Stomach smooth muscle (tissue), 2 donors: ENCODE measurements around the gene HS3ST2.

Source experiments
- H3K27ac ChIP-seq: one replicate; pipeline ENCODE4 v1.7.0; 2013; ENCODE audit warnings: mild to moderate bottlenecking, low read length, inconsistent platforms
- H3K27me3 ChIP-seq, 2 donors: one replicate each; pipeline ENCODE4 v1.7.0; 2013; ENCODE audit warnings: low read length in 2 of 2; ENCODE audit not compliant: insufficient read depth in 2 of 2, control insufficient read depth in 1 of 2
- H3K36me3 ChIP-seq, 2 donors: one replicate each; pipeline ENCODE4 v1.7.0; 2013; ENCODE audit warnings: low read length in 2 of 2; ENCODE audit not compliant: control insufficient read depth in 2 of 2, insufficient read depth in 2 of 2
- H3K4me1 ChIP-seq: one replicate; pipeline ENCODE4 v1.7.0; 2013; ENCODE audit warnings: low read length; ENCODE audit not compliant: control insufficient read depth, insufficient read depth
- H3K4me3 ChIP-seq, 2 donors: one replicate each; pipeline ENCODE4 v1.7.0; 2013; ENCODE audit warnings: low read length in 2 of 2
- H3K9ac ChIP-seq, 2 donors: one replicate each; pipeline ENCODE4 v1.7.0; 2013; ENCODE audit warnings: low read length in 2 of 2, mild to moderate bottlenecking in 1 of 2
- H3K9me3 ChIP-seq, 2 donors: one replicate each; pipeline ENCODE4 v1.7.0; 2013; ENCODE audit warnings: low read length in 2 of 2; ENCODE audit not compliant: control insufficient read depth in 2 of 2
- donor health status: healthy.
- donor health status: Pancreatic carcinoma.

The HS3ST2 gene

GRCh38 chr16:22874394-22874793 is 60.4 kb downstream of the HS3ST2 start:
- Histone ChIP-seq H3K36me3 (no peaks in the 10 kb centered on the region), H3K4me1 (no peaks in the 10 kb centered on the region), H3K4me3 (no peak overlapping the region), H3K9me3 (peaks cover 0 to 9% of the 10 kb centered on the region in 2 donors), H3K27ac (no peak overlapping the region), H3K9ac (no peak overlapping the region), H3K27me3 (peaks cover 3 to 17% of the 10 kb centered on the region in 2 donors)

GRCh38 chr16:22878955-22879354 is 65.0 kb downstream of the HS3ST2 start:
- H3K4me1 ChIP-seq = no peaks in the 10 kb centered on the region
- H3K4me3 ChIP-seq = no peak overlapping the region
- H3K27me3 ChIP-seq = peaks cover 3 to 17% of the 10 kb centered on the region in 2 donors
- no peaks in the 10 kb centered on the region for H3K36me3 ChIP-seq
- no peak overlapping the region for H3K27ac ChIP-seq
- H3K9ac ChIP-seq = no peak overlapping the region
- peaks cover 0 to 9% of the 10 kb centered on the region in 2 donors for H3K9me3 ChIP-seq

- peaks cover 0 to 9% of the 10 kb centered on the region in 2 donors for H3K9me3 ChIP-seq
- no peaks in the 10 kb centered on the region for H3K36me3 ChIP-seq
- no peak overlapping the region for H3K4me3 ChIP-seq
- H3K27ac ChIP-seq = no peak overlapping the region
- peaks cover 3 to 17% of the 10 kb centered on the region in 2 donors for H3K27me3 ChIP-seq
- no peak overlapping the region for H3K9ac ChIP-seq
- H3K4me1 ChIP-seq = no peaks in the 10 kb centered on the region
Observed at GRCh38 chr16:22879466-22879865, 65.5 kb downstream of the HS3ST2 start.

GRCh38 chr16:22882981-22883380 is 69.0 kb downstream of the HS3ST2 start:
- H3K4me3 ChIP-seq = no peak overlapping the region
- H3K27me3 ChIP-seq = peaks cover 3 to 9% of the 10 kb centered on the region in 2 donors
- no peak overlapping the region for H3K27ac ChIP-seq
- no peaks in the 10 kb centered on the region for H3K36me3 ChIP-seq
- no peaks in the 10 kb centered on the region for H3K4me1 ChIP-seq
- H3K9ac ChIP-seq = no peak overlapping the region
- no peaks in the 10 kb centered on the region for H3K9me3 ChIP-seq

- H3K4me1 ChIP-seq = no peaks in the 10 kb centered on the region
- H3K27me3 ChIP-seq = no peaks in the 10 kb centered on the region
- no peak overlapping the region for H3K9ac ChIP-seq
- no peak overlapping the region for H3K4me3 ChIP-seq
- no peak overlapping the region for H3K27ac ChIP-seq
- no peaks in the 10 kb centered on the region for H3K36me3 ChIP-seq
- no peaks in the 10 kb centered on the region for H3K9me3 ChIP-seq
Observed at GRCh38 chr16:22885951-22886350, 72.0 kb downstream of the HS3ST2 start.

GRCh38 chr16:22886927-22887326 is 73.0 kb downstream of the HS3ST2 start:
- H3K9me3 ChIP-seq = no peaks in the 10 kb centered on the region
- no peaks in the 10 kb centered on the region for H3K36me3 ChIP-seq
- no peaks in the 10 kb centered on the region for H3K4me1 ChIP-seq
- H3K9ac ChIP-seq = no peak overlapping the region
- H3K27me3 ChIP-seq = no peaks in the 10 kb centered on the region
- no peak overlapping the region for H3K4me3 ChIP-seq
- no peak overlapping the region for H3K27ac ChIP-seq

GRCh38 chr16:22887445-22887844 is 73.5 kb downstream of the HS3ST2 start:
- no peak overlapping the region for H3K27ac ChIP-seq
- H3K4me1 ChIP-seq = no peaks in the 10 kb centered on the region
- no peak overlapping the region for H3K9ac ChIP-seq
- no peaks in the 10 kb centered on the region for H3K9me3 ChIP-seq
- no peaks in the 10 kb centered on the region for H3K36me3 ChIP-seq
- no peaks in the 10 kb centered on the region for H3K27me3 ChIP-seq
- H3K4me3 ChIP-seq = no peak overlapping the region

- Histone ChIP-seq H3K36me3 (no peaks in the 10 kb centered on the region), H3K4me1 (no peaks in the 10 kb centered on the region), H3K9me3 (no peaks in the 10 kb centered on the region), H3K9ac (no peak overlapping the region), H3K27ac (no peak overlapping the region), H3K27me3 (no peaks in the 10 kb centered on the region), H3K4me3 (no peak overlapping the region)
Observed at GRCh38 chr16:22888791-22889190, 74.8 kb downstream of the HS3ST2 start.

GRCh38 chr16:22890976-22891375 is 77.0 kb downstream of the HS3ST2 start:
- Histone ChIP-seq H3K9me3 (no peaks in the 10 kb centered on the region), H3K4me1 (no peaks in the 10 kb centered on the region), H3K4me3 (no peak overlapping the region), H3K27ac (no peak overlapping the region), H3K36me3 (no peaks in the 10 kb centered on the region), H3K9ac (no peak overlapping the region), H3K27me3 (peaks cover 0 to 3% of the 10 kb centered on the region in 2 donors)

GRCh38 chr16:22897184-22897583 is 83.2 kb downstream of the HS3ST2 start:
- Histone ChIP-seq H3K27me3 (peaks cover 16% of the 10 kb centered on the region in 2 donors), H3K27ac (no peak overlapping the region), H3K4me1 (no peaks in the 10 kb centered on the region), H3K9ac (no peak overlapping the region), H3K4me3 (no peak overlapping the region), H3K9me3 (no peaks in the 10 kb centered on the region), H3K36me3 (no peaks in the 10 kb centered on the region)

- H3K36me3 ChIP-seq = no peaks in the 10 kb centered on the region
- H3K27ac ChIP-seq = no peak overlapping the region
- H3K9ac ChIP-seq = no peak overlapping the region
- H3K27me3 ChIP-seq = peaks cover 16 to 17% of the 10 kb centered on the region in 2 donors
- H3K4me1 ChIP-seq = no peaks in the 10 kb centered on the region
- H3K4me3 ChIP-seq = no peak overlapping the region
- no peaks in the 10 kb centered on the region for H3K9me3 ChIP-seq
Observed at GRCh38 chr16:22898131-22898530, 84.2 kb downstream of the HS3ST2 start.
